GM18526 (cell line): ENCODE measurements around the gene VPS26C.

Experiments used
- POLR2A ChIP-seq: IDR thresholded peaks from 3 replicates; pipeline ENCODE4 v1.6.1; 2011; ENCODE audit not compliant: insufficient read length; ENCODE audit errors: extremely low read depth

Gene VPS26C

GRCh38 chr21:37220433-37220980 is 46.6 kb downstream of the VPS26C start:
- TF ChIP-seq POLR2A, result no peak

- TF ChIP-seq POLR2A, result no peak
Measured at GRCh38 chr21:37219761-37220432, 47.2 kb downstream of the VPS26C start.

- TF ChIP-seq POLR2A, result no peak
Measured at GRCh38 chr21:37214952-37215351, 52.2 kb downstream of the VPS26C start.

GRCh38 chr21:37210799-37211198 is 56.3 kb downstream of the VPS26C start:
- TF ChIP-seq POLR2A, result no peak

GRCh38 chr21:37210130-37210529 is 57.0 kb downstream of the VPS26C start:
- no peak for TF ChIP-seq POLR2A

GRCh38 chr21:37208741-37209225 is 58.4 kb downstream of the VPS26C start:
- TF ChIP-seq POLR2A, result peak; percentile 6

GRCh38 chr21:37208056-37208721 is 58.9 kb downstream of the VPS26C start:
- peak; percentile 46 for TF ChIP-seq POLR2A

GRCh38 chr21:37207441-37208009 is 59.6 kb downstream of the VPS26C start:
- no peak for TF ChIP-seq POLR2A

GRCh38 chr21:37206496-37206895 is 60.6 kb downstream of the VPS26C start:
- TF ChIP-seq POLR2A, result no peak

GRCh38 chr21:37204580-37204979 is 62.6 kb downstream of the VPS26C start:
- no peak for TF ChIP-seq POLR2A

GRCh38 chr21:37202221-37203110 is 64.7 kb downstream of the VPS26C start:
- no peak for TF ChIP-seq POLR2A

GRCh38 chr21:37200641-37201480 is 66.3 kb downstream of the VPS26C start:
- no peak for TF ChIP-seq POLR2A

GRCh38 chr21:37199057-37199924 is 67.8 kb downstream of the VPS26C start:
- TF ChIP-seq POLR2A, result no peak
